Duodenal mucosa (tissue), 2 donors: Measurements from ENCODE around the gene SEL1L3.
A peak's percentile ranks its signal among the peaks of the same experiment; 100 is the strongest.
"Not testable (repeated sequence)": the region's sequence is repeated elsewhere in the genome, so short reads cannot be mapped to it uniquely, and the experiment has no call there.

Experiments used
- H3K27ac ChIP-seq: one replicate; pipeline ENCODE4 v1.7.0; 2013; ENCODE audit warnings: low read depth, low read length
- H3K27me3 ChIP-seq, 2 donors: one replicate each; pipeline ENCODE4 v1.7.0; 2013; ENCODE audit warnings: low read length in 2 of 2, control low read depth in 1 of 2; ENCODE audit not compliant: insufficient read depth in 2 of 2, control insufficient read depth in 1 of 2
- H3K36me3 ChIP-seq, 2 donors: one replicate each; pipeline ENCODE4 v1.7.0; 2013; ENCODE audit warnings: low read length in 2 of 2, control low read depth in 1 of 2; ENCODE audit not compliant: insufficient read depth in 2 of 2, control insufficient read depth in 1 of 2
- H3K4me1 ChIP-seq, 2 donors: one replicate each; pipeline ENCODE4 v1.7.0; 2013; ENCODE audit warnings: low read length in 2 of 2, control low read depth in 1 of 2; ENCODE audit not compliant: insufficient read depth in 2 of 2, control insufficient read depth in 1 of 2
- H3K4me3 ChIP-seq, 2 donors: one replicate each; pipeline ENCODE4 v1.7.0; 2013; ENCODE audit warnings: low read length in 2 of 2, low read depth in 1 of 2
- H3K9ac ChIP-seq, 2 donors: one replicate each; pipeline ENCODE4 v1.7.0; 2013; ENCODE audit warnings: low read length in 2 of 2, low read depth in 1 of 2
- H3K9me3 ChIP-seq, 2 donors: one replicate each; pipeline ENCODE4 v1.7.0; 2013; ENCODE audit warnings: low read length in 2 of 2, control low read depth in 1 of 2; ENCODE audit not compliant: control insufficient read depth in 1 of 2

Gene SEL1L3

GRCh38 chr4:25862411-25863346, at the start of gene SEL1L3:
Gene SEL1L3, minus strand, starts transcription at chr4:25862988. Its CDS starts 152 bp downstream, at chr4:25862836.
- no peaks in the 10 kb centered on the region for H3K36me3 ChIP-seq

GRCh38 chr4:25911356-25911755, 48.6 kb upstream of the SEL1L3 start:
- Histone ChIP-seq H3K9me3 (no peaks in the 10 kb centered on the region), H3K9ac (no peak overlapping the region), H3K4me1 (peaks cover 17 to 18% of the 10 kb centered on the region in 2 donors), H3K36me3 (no peaks in the 10 kb centered on the region), H3K27ac (no peak overlapping the region), H3K4me3 (no peak overlapping the region), H3K27me3 (no peaks in the 10 kb centered on the region)

More at GRCh38 chr4:25862411-25863346, at the start of gene SEL1L3:
- peak within 1 kb of the TSS; percentile 85 for H3K27ac ChIP-seq
- peaks cover 51 to 55% of the 10 kb centered on the region in 2 donors for H3K4me1 ChIP-seq
- H3K27me3 ChIP-seq, result no peaks in the 10 kb centered on the region
- peak within 1 kb of the TSS; percentile 86 to 88 for H3K9ac ChIP-seq
- peak within 1 kb of the TSS; percentile 78 to 84 for H3K4me3 ChIP-seq
- H3K9me3 ChIP-seq, result no peaks in the 10 kb centered on the region

- Histone ChIP-seq H3K36me3 (no peaks in the 10 kb centered on the region), H3K4me3 (no peak overlapping the region), H3K27ac (no peak overlapping the region)
Observed at GRCh38 chr4:25908491-25908901, 45.7 kb upstream of the SEL1L3 start.

GRCh38 chr4:25906113-25906512, 43.3 kb upstream of the SEL1L3 start:
- not testable (repeated sequence) for H3K36me3 ChIP-seq, H3K9me3 ChIP-seq, H3K27ac ChIP-seq, H3K27me3 ChIP-seq, H3K9ac ChIP-seq, H3K4me3 ChIP-seq
- H3K4me1 ChIP-seq, result peaks cover 9 to 10% of the 10 kb centered on the region in 2 donors

More at GRCh38 chr4:25908491-25908901, 45.7 kb upstream of the SEL1L3 start:
- Histone ChIP-seq H3K27me3 (no peaks in the 10 kb centered on the region), H3K9ac (no peak overlapping the region), H3K4me1 (peaks cover 5 to 10% of the 10 kb centered on the region in 2 donors), H3K9me3 (no peaks in the 10 kb centered on the region)

- Histone ChIP-seq H3K27ac (no peak overlapping the region), H3K27me3 (no peaks in the 10 kb centered on the region), H3K9ac (no peak overlapping the region), H3K9me3 (no peaks in the 10 kb centered on the region), H3K36me3 (no peaks in the 10 kb centered on the region), H3K4me3 (no peak overlapping the region), H3K4me1 (peaks cover 9 to 10% of the 10 kb centered on the region in 2 donors)
Observed at GRCh38 chr4:25905371-25905770, 42.6 kb upstream of the SEL1L3 start.

- Histone ChIP-seq H3K9me3 (no peaks in the 10 kb centered on the region), H3K4me3 (no peak overlapping the region), H3K9ac (no peak overlapping the region), H3K36me3 (no peaks in the 10 kb centered on the region), H3K27ac (no peak overlapping the region), H3K27me3 (no peaks in the 10 kb centered on the region), H3K4me1 (peaks cover 9 to 10% of the 10 kb centered on the region in 2 donors)
Observed at GRCh38 chr4:25904748-25905082, 41.9 kb upstream of the SEL1L3 start.

- no peak overlapping the region for H3K27ac ChIP-seq
- peaks cover 9 to 10% of the 10 kb centered on the region in 2 donors for H3K4me1 ChIP-seq
- no peaks in the 10 kb centered on the region for H3K36me3 ChIP-seq
- no peak overlapping the region for H3K4me3 ChIP-seq
- H3K27me3 ChIP-seq, result no peaks in the 10 kb centered on the region
- H3K9me3 ChIP-seq, result no peaks in the 10 kb centered on the region
- no peak overlapping the region for H3K9ac ChIP-seq
Observed at GRCh38 chr4:25903900-25904747, 41.3 kb upstream of the SEL1L3 start.

GRCh38 chr4:25901030-25901430, 38.2 kb upstream of the SEL1L3 start:
- Histone ChIP-seq H3K9me3 (no peaks in the 10 kb centered on the region), H3K4me1 (peaks cover 9 to 10% of the 10 kb centered on the region in 2 donors), H3K4me3 (no peak overlapping the region), H3K27me3 (no peaks in the 10 kb centered on the region), H3K27ac (no peak overlapping the region), H3K9ac (no peak overlapping the region), H3K36me3 (no peaks in the 10 kb centered on the region)

- no peak overlapping the region for H3K4me3 ChIP-seq
- H3K27ac ChIP-seq, result no peak overlapping the region
- H3K27me3 ChIP-seq, result no peaks in the 10 kb centered on the region
- no peaks in the 10 kb centered on the region for H3K36me3 ChIP-seq
- no peak overlapping the region for H3K9ac ChIP-seq
- peaks cover 9 to 10% of the 10 kb centered on the region in 2 donors for H3K4me1 ChIP-seq
- H3K9me3 ChIP-seq, result no peaks in the 10 kb centered on the region
Observed at GRCh38 chr4:25900310-25900709, 37.5 kb upstream of the SEL1L3 start.
